Heart left ventricle (tissue), 13 donors: Measurements from ENCODE around the gene RNF5.

Experiments
- CTCF ChIP-seq, 12 donors: fragments of 200-600 bp; sonication (generic) in 4 of 12; IDR thresholded peaks; one replicate each; pipeline versions ENCODE4 v1.5.0 to v1.8.0; 2018 to 2022; ENCODE audit warnings: antibody characterized with exemption in 12 of 12, mild to moderate bottlenecking in 5 of 12
- POLR2A ChIP-seq, 2 donors: fragments of 450-650 bp; IDR thresholded peaks; one replicate each; pipeline ENCODE4 v1.6.1; 2017; ENCODE audit warnings: antibody characterized with exemption in 2 of 2, mild to moderate bottlenecking in 2 of 2, moderate library complexity in 2 of 2
- donor health status: ischemic (EF 13 %, LVEDD 7.1; RV severe dilation, severe dysfunction).
- donor health status: DM: no; HTN: yes; CAD: no.
- donor health status: DM: no; HTN: no; CAD: no.
- donor health status: ischemic (EF 25% LVEDD 6.9; RV normal size, moderate dysfunction).
- donor health status: ischemic (EF 25% LVEDD 5.7; RV mildly dilated, moderate dysfunction).
- donor health status: ischemic (EF 35%, LVEDD 5.7; RV mildly dilated, moderate dysfunction).
- donor health status: nonischemic (EF 11% LVEDD 7.7; RV severe dilation, severe dysfunction).
- donor health status: DM: yes; HTN: yes; CAD: no.
- donor health status: PGD.
- donor health status: ischemic (EF 29% LVEDD 5.4; RV normal size, mild dysfunction).
- donor health status: nonischemic (EF 23%, LVEDD 6.1; RV moderate dilation, normal function).

- TF ChIP-seq CTCF (IDR thresholded peaks at IDR 0.05), result no peak
- TF ChIP-seq POLR2A (IDR thresholded peaks at IDR 0.05), result no peak
Observed at GRCh38 chr6:32214126-32214525, 35.9 kb downstream of the RNF5 start.
